Lower leg skin (tissue), 4 donors: ENCODE data around the gene LRP4. TPM values are rescaled to one million over a fixed set of nuclear protein-coding genes. Genes with fewer than 3 reads are reported as not detected.

Experiments used
- DNase-seq, 2 donors: peaks; one replicate each; pipeline ENCODE4 v3.0.0-alpha.2; 2019; ENCODE audit warnings: low spot score in 2 of 2
- H3K4me3 ChIP-seq: fragments of 200-600 bp; sonication (generic); 2 replicates; pipeline ENCODE4 v1.5.1; 2017; ENCODE audit warnings: mild to moderate bottlenecking, low read depth; ENCODE audit not compliant: poor library complexity, severe bottlenecking
- POLR2A ChIP-seq, 2 donors: fragments of 450-650 bp; IDR thresholded peaks; one replicate each; pipeline ENCODE4 v1.6.1; 2016 to 2017; ENCODE audit warnings: antibody characterized with exemption in 2 of 2, mild to moderate bottlenecking in 1 of 2, moderate library complexity in 1 of 2
- WGBS, 2 donors: methylation state at CpG; one replicate each; pipeline ENCODE4 v1.1.5; 2018; 5-methylcytosine and 5-hydroxymethylcytosine counted together
- intact Hi-C: fragments of 100-400 bp; cut with DNase I; formaldehyde crosslinking; loops from one replicate; pipeline ENCODE4 v1.15.0; 2023; ENCODE audit warnings: low total_unique reads
- total RNA-seq, 4 donors: library from RNA; depleted of rRNA; stranded (reverse); fragments of >200 nt; gene quantifications; one replicate each; pipeline ENCODE4 v1.1.0, GENCODE V29; 2016
- TF ChIP-seq, protein P1 (sequence below), 3 donors: fragments of 450-650 bp; IDR thresholded peaks; one replicate each; pipeline ENCODE4 v1.5.1; 2016; ENCODE audit warnings: antibody characterized with exemption in 3 of 3, mild to moderate bottlenecking in 3 of 3, moderate library complexity in 2 of 3

Gene LRP4
- total RNA-seq, 4 donors from 2014 or later = 65.5 to 164 (median 111) TPM

DNA sequence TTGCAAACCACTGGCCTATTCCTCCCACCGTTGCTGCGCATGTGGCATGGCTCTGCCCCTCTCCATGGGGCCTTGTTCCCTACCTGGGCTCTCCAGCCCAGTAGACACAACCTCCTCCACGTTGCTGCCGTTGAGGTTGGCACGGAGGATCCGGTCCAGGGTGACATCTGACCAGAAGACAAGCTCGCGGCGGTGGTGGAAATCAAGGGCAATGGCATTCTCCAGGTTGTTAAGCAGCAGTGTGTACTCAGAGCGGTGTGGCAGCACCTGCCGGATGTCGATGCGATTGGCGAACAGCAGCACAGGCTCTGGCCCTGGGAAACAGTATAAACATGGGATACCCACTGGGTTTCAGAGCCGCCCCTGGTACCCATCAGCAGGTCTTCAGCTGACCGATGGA, 23.8 kb downstream of the LRP4 start:
- H3K4me3 ChIP-seq = no peak overlapping the region
- intact Hi-C loops = no loop called here
- TF ChIP-seq, protein P1, sequence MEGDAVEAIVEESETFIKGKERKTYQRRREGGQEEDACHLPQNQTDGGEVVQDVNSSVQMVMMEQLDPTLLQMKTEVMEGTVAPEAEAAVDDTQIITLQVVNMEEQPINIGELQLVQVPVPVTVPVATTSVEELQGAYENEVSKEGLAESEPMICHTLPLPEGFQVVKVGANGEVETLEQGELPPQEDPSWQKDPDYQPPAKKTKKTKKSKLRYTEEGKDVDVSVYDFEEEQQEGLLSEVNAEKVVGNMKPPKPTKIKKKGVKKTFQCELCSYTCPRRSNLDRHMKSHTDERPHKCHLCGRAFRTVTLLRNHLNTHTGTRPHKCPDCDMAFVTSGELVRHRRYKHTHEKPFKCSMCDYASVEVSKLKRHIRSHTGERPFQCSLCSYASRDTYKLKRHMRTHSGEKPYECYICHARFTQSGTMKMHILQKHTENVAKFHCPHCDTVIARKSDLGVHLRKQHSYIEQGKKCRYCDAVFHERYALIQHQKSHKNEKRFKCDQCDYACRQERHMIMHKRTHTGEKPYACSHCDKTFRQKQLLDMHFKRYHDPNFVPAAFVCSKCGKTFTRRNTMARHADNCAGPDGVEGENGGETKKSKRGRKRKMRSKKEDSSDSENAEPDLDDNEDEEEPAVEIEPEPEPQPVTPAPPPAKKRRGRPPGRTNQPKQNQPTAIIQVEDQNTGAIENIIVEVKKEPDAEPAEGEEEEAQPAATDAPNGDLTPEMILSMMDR (IDR thresholded peaks at IDR 0.05) = no peak
- TF ChIP-seq POLR2A (IDR thresholded peaks at IDR 0.05) = no peak
- 93 to 97% methylated on average over 16 of the region's 16 CpGs for whole genome bisulfite sequencing, 2 donors
- no peak for DNase-seq

DNA sequence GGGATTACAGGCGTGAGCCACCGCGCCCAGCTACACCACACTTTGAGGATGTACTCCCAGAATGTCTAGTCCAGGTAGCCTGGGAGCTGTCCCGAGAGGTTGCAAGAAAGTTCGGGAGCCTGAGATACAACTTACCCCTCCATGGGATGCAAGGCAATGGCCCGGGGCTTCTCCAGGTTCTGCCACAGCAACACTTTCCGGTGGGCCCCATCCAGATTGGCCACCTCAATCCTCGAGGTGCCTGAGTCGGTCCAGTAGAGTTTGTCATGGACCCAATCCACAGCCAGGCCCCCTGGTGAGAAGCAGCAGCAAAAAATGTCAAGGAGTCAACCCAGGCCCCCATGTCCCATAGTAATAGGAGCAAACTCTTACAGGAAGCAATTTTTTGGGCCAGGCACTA, 25.5 kb downstream of the LRP4 start:
- no peak for DNase-seq
- TF ChIP-seq, protein P1 (IDR thresholded peaks at IDR 0.05) = no peak
- no peak for TF ChIP-seq POLR2A (IDR thresholded peaks at IDR 0.05)
- intact Hi-C loops = no loop called here
- H3K4me3 ChIP-seq = no peak overlapping the region
- 87 to 92% methylated on average over 5 to 9 of the region's 9 CpGs for WGBS, 2 donors

DNA sequence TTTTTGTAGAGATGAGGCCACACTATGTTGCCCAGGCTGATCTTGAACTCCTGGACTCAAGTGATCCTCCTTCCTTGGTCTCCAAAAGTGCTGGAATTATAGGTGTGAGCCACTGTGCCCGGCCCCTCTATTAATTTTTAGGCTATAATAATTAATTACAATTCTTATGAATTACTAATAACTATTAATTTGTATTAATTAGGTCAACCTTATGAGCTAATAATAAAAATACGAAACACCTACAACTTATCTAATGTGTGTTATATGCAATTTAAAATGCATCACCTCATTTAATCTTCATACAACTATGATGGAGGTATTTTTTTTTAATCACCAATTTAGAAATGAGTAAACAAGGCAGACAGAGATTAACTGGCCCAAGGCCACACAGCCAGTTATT, 26.2 kb downstream of the LRP4 start:
- DNase-seq = no peak
- no peak overlapping the region for H3K4me3 ChIP-seq
- 94 to 95% methylated on average over 2 of the region's 2 CpGs for WGBS, 2 donors
- intact Hi-C loops = no loop called here
- no peak for TF ChIP-seq POLR2A (IDR thresholded peaks at IDR 0.05)

DNA sequence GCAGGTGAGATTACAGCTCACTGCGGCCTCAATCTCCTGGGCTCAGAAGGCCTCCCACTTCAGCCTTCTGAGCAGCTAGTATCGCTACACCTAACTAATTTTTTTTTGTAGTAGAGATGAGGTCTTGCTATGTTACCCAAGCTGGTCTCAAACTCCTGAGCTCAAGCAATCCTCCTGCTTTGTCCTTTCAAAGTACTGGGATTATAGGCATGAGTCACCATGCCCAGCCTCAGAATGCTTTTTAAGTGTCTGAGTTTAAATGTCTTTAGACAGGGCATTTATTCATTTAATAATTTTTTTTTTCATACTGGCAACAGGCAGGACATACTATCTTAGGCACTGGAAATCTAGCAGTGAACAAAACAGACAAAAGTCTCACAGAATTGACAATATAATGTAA, 27.7 kb downstream of the LRP4 start:
- no peak for DNase-seq
- TF ChIP-seq POLR2A (IDR thresholded peaks at IDR 0.05) = no peak
- TF ChIP-seq, protein P1 (IDR thresholded peaks at IDR 0.05) = no peak
- 94 to 98% methylated on average over 2 of the region's 2 CpGs for WGBS, 2 donors
- intact Hi-C loops = loop anchor here (2.0 kb wide), 1 partner anchor 270 kb away; no protein-coding TSS in a partner anchor
- H3K4me3 ChIP-seq = no peak overlapping the region

DNA sequence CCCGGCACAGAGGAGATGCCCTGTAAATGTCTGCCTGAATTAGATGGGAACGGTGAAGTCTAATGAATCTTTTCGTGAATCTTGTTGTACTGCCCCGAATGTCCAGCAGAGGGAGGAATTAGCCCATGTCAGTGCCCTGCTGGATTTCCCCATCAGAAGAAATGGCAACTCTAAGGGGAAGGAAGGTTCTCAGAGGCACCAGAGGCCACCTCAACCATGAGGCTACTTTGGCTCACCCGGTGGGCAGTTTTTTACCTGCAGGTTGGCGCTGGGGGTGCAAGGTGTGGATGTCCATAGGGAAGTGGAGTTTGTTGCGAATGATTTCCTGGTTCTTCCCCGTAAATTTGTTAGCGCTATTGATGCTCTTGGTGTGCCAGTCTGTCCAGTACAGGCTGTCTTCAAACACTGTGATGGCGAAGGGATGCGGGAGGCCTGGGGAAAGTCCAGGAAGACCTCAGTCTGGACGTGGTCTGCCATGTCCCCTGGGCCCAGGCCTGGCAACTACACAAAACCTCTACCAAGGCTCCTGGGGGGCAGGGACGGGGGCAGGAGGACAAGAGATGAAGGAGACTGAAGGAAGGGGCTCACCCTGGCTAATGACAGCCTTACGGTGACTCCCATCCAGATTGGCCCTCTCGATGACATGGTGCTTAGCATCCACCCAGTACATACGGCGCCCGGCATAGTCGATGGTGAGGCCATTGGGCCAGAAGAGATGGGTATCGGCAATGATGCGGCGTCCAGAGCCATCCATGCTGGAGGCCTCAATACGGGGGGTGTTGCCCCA, 28.5 kb downstream of the LRP4 start:
- 63 to 65% methylated on average over 23 of the region's 23 CpGs for WGBS, 2 donors
- peak; percentile 84 to 91 for DNase-seq
- intact Hi-C loops = loop anchor here (2.0 kb wide), 1 partner anchor 271 kb away; no protein-coding TSS in a partner anchor
- no peak overlapping the region for H3K4me3 ChIP-seq
- TF ChIP-seq POLR2A (IDR thresholded peaks at IDR 0.05) = no peak
- TF ChIP-seq, protein P1 (IDR thresholded peaks at IDR 0.05) = peak in 1 of 3 donors; percentile 81

DNA sequence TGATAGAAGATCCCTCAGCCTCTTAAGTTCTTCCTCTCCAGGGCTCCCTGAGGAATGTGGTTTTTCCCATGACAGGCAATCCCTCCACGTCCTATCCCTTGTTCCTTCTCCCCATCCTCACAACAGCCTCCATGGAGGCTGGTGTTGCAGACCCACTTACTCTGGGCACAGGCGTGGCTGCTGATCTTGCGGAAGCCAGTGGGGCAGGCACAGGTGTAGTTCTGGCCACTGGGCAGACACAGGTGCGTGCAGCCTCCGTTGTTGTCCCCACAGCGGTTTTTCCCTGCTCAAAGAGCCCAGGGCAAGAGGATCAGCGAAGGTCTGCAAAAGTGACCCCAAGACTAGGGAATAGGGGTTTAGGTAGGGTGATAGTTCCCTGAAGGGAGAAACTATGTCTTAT, 29.1 kb downstream of the LRP4 start:
- no peak overlapping the region for H3K4me3 ChIP-seq
- DNase-seq = no peak
- TF ChIP-seq, protein P1 (IDR thresholded peaks at IDR 0.05) = no peak
- TF ChIP-seq POLR2A (IDR thresholded peaks at IDR 0.05) = no peak
- intact Hi-C loops = no loop called here
- 84 to 85% methylated on average over 7 of the region's 7 CpGs for WGBS, 2 donors
